SK-N-SH (cell line): Measurements from ENCODE around the gene ARHGAP29. TPM values are rescaled to one million over a fixed set of nuclear protein-coding genes. Genes with fewer than 3 reads are reported as not detected.

ENCODE experiments used
- CHD2 ChIP-seq: fragments of 150-350 bp; IDR thresholded peaks from 2 replicates; pipeline ENCODE4 v1.6.1; 2018; ENCODE audit warnings: low read length; ENCODE audit not compliant: partially characterized antibody
- CTCF ChIP-seq: fragments of 200-600 bp; sonication (generic); IDR thresholded peaks from 2 replicates; pipeline ENCODE4 v1.6.1; 2017; ENCODE audit warnings: antibody characterized with exemption, mild to moderate bottlenecking, moderate library complexity
- ELF1 ChIP-seq: IDR thresholded peaks from 2 replicates; pipeline ENCODE4 v1.4.0; 2012
- EP300 ChIP-seq, 2 experiments: IDR thresholded peaks; 2 replicates each; pipeline versions ENCODE4 v1.4.0 to v1.6.1; 2012; ENCODE audit warnings: borderline replicate concordance in 1 of 2, low read depth in 1 of 2, low read length in 1 of 2
- EZH2phosphoT487 ChIP-seq: fragments of 200-600 bp; sonication (generic); IDR thresholded peaks from 2 replicates; pipeline ENCODE4 v1.6.1; 2017; ENCODE audit warnings: low read depth, mixed run types, mild to moderate bottlenecking, antibody characterized with exemption, moderate library complexity, borderline replicate concordance
- GABPA ChIP-seq: IDR thresholded peaks from 2 replicates; pipeline ENCODE4 v1.4.0; 2012; ENCODE audit warnings: low read depth, mild to moderate bottlenecking
- NRF1 ChIP-seq: IDR thresholded peaks from 2 replicates; pipeline ENCODE4 v1.6.1; 2012; ENCODE audit warnings: low read depth, mild to moderate bottlenecking, low read length
- PBX3 ChIP-seq: IDR thresholded peaks from 2 replicates; pipeline ENCODE4; 2012
- POLR2AphosphoS5 ChIP-seq: IDR thresholded peaks from 2 replicates; pipeline ENCODE4 v1.6.1; 2012; ENCODE audit warnings: low read depth, low read length
- RCOR1 ChIP-seq: fragments of 150-350 bp; IDR thresholded peaks from 2 replicates; pipeline ENCODE4 v1.6.1; 2017; ENCODE audit warnings: antibody characterized with exemption, low read length
- REST ChIP-seq: IDR thresholded peaks from 2 replicates; pipeline ENCODE4 v1.6.1; 2012; ENCODE audit warnings: mild to moderate bottlenecking, low read depth, low read length, moderate library complexity
- RFX5 ChIP-seq: IDR thresholded peaks from 2 replicates; pipeline ENCODE4 v1.6.1; 2012; ENCODE audit warnings: mild to moderate bottlenecking, improper control_type of control experiment, low read length
- RXRA ChIP-seq: IDR thresholded peaks from 2 replicates; pipeline ENCODE4 v1.4.0; 2012; ENCODE audit warnings: low read depth, mild to moderate bottlenecking, borderline replicate concordance
- SIN3A ChIP-seq: IDR thresholded peaks from 2 replicates; pipeline ENCODE4 v1.6.1; 2012; ENCODE audit warnings: low read depth, mild to moderate bottlenecking, low read length, moderate library complexity, borderline replicate concordance
- SMC3 ChIP-seq: IDR thresholded peaks from 2 replicates; pipeline ENCODE4 v1.6.1; 2012; ENCODE audit warnings: low read depth, low read length, improper control_type of control experiment
- TAF1 ChIP-seq: IDR thresholded peaks from 2 replicates; pipeline ENCODE4 v1.6.1; 2012; ENCODE audit warnings: low read depth, mild to moderate bottlenecking, low read length, moderate library complexity, borderline replicate concordance
- TEAD4 ChIP-seq: IDR thresholded peaks from 2 replicates; pipeline ENCODE4 v1.4.0; 2012; ENCODE audit warnings: mild to moderate bottlenecking, borderline replicate concordance; ENCODE audit not compliant: insufficient read depth
- USF1 ChIP-seq: IDR thresholded peaks from 2 replicates; pipeline ENCODE4 v1.4.0; 2012; ENCODE audit warnings: low read depth, borderline replicate concordance
- USF2 ChIP-seq: fragments of 150-350 bp; IDR thresholded peaks from 2 replicates; pipeline ENCODE4 v1.6.1; 2017; ENCODE audit warnings: antibody characterized with exemption, low read length, low read depth, borderline replicate concordance
- YY1 ChIP-seq: IDR thresholded peaks from 2 replicates; pipeline ENCODE4 v1.4.0; 2012; ENCODE audit warnings: low read depth, mild to moderate bottlenecking
- ZBTB33 ChIP-seq: IDR thresholded peaks from 2 replicates; pipeline ENCODE4 v1.4.0; 2012; ENCODE audit warnings: low read depth, borderline replicate concordance
- polyA plus RNA-seq, 3 experiments: library from polyadenylated mRNA; depleted of rRNA; stranded (reverse); fragments of >200 nt; gene quantifications; 2 replicates each; pipeline ENCODE4 v1.2.3, GENCODE V29; 2012

Gene ARHGAP29
- polyA plus RNA-seq, 1 of the 3 experiments (the other 2 are of a cell fraction): 20.1 TPM

GRCh38 chr1:94265906-94266305 lies 28.5 kb upstream of the ARHGAP29 start (continued):
- TF ChIP-seq CTCF (no peak), PBX3 (peak; percentile 97), EP300 (IDR thresholded peaks at IDR 0.05; ENCODE audit: borderline replicate concordance in 1 of 2, low read depth in 1 of 2, low read length in 1 of 2) (peak; percentile 59 to 90; a peak in 3 of 4 replicates), USF2 (no peak), ELF1 (peak; percentile 30; the same call in 1 of the 2 replicates), GABPA (no peak), SMC3 (no peak), RXRA (no peak), TEAD4 (peak; percentile 79), SIN3A (peak; percentile 55; the same call in 1 of the 2 replicates), CHD2 (no peak), YY1 (no peak), RCOR1 (no peak), ZBTB33 (0 out of 2 replicates have a peak, but pooled peaks have one; percentile 46), RFX5 (no peak), TAF1 (peak; percentile 30; the same call in 1 of the 2 replicates), USF1 (0 out of 2 replicates have a peak, but pooled peaks have one; percentile 8), EZH2phosphoT487 (no peak), NRF1 (no peak), REST (0 out of 2 replicates have a peak, but pooled peaks have one; percentile 5), POLR2AphosphoS5 (peak; percentile 82)
- TF ChIP-seq, all 33 proteins: peak for 16
